Mucosa of descending colon (tissue), 3 donors: ENCODE results near the gene ATPAF2. TPM values are rescaled to one million over a fixed set of nuclear protein-coding genes. Genes with fewer than 3 reads are reported as not detected.

ENCODE experiments used
- ATAC-seq: fragments of 200-7000 bp; cut with Tn5 transposase; one replicate; pipeline ENCODE4 v1.9.1; 2020; ENCODE audit warnings: mild to moderate bottlenecking, moderate library complexity
- DNase-seq, 3 donors: peaks; one replicate each; pipeline ENCODE4 v3.0.0-alpha.2; 2020
- H3K36me3 ChIP-seq: fragments of 200-600 bp; one replicate; pipeline ENCODE4 v1.8.0; 2021; ENCODE audit warnings: low read depth, mild to moderate bottlenecking
- H3K4me1 ChIP-seq: fragments of 200-600 bp; one replicate; pipeline ENCODE4 v1.8.0; 2021; ENCODE audit warnings: low read depth, mild to moderate bottlenecking
- H3K4me3 ChIP-seq: fragments of 200-600 bp; one replicate; pipeline ENCODE4 v1.8.0; 2021; ENCODE audit warnings: mild to moderate bottlenecking
- H3K9me3 ChIP-seq: fragments of 200-600 bp; one replicate; pipeline ENCODE4 v1.8.0; 2021; ENCODE audit warnings: mild to moderate bottlenecking
- intact Hi-C, 2 donors: fragments of 100-400 bp; cut with DNase I in 1 of 2; cut with micrococcal nuclease in 1 of 2; formaldehyde crosslinking; loops; one replicate each; pipeline versions ENCODE4 v1.11.0 to v1.11.1; 2022; cut with DNase I, micrococcal nuclease
- total RNA-seq, 3 donors: library from RNA; stranded (reverse); fragmentation: NEBNext Ultra II Directional in 2 of 3; extraction: Animal tissue kit (Norgen Biotek cat#: 25700) in 2 of 3; gene quantifications; one replicate each; pipeline versions ENCODE4 v1.2.1 to v1.2.4, GENCODE V29; 2021 to 2023
- TF ChIP-seq, protein P1 (sequence below): fragments of 200-600 bp; IDR thresholded peaks from one replicate; pipeline ENCODE4 v1.8.0; 2022; ENCODE audit warnings: antibody characterized with exemption, mild to moderate bottlenecking
- donor health status: DM: no; HTN: no; CAD: no; lungs with moderate emphysema.
- donor health status: DM: no; HTN: no; CAD: no.
- donor health status: DM: no; HTN: yes; CAD: no.

The ATPAF2 gene
- total RNA-seq, 3 donors from 2014 or later, result 26.0 to 33.9 (median 27.2) TPM

- H3K9me3 ChIP-seq, result no peaks in the 10 kb centered on the region
- H3K4me1 ChIP-seq, result no peaks in the 10 kb centered on the region
- H3K4me3 ChIP-seq, result no peak overlapping the region
- no peak for ATAC-seq
- DNase-seq, result no peak
- intact Hi-C loops, result loop anchor here in 1 of 2 donors (10.0 kb wide), 1 partner anchor 141 kb away; no protein-coding TSS in a partner anchor
- no peaks in the 10 kb centered on the region for H3K36me3 ChIP-seq
- TF ChIP-seq, protein P1, sequence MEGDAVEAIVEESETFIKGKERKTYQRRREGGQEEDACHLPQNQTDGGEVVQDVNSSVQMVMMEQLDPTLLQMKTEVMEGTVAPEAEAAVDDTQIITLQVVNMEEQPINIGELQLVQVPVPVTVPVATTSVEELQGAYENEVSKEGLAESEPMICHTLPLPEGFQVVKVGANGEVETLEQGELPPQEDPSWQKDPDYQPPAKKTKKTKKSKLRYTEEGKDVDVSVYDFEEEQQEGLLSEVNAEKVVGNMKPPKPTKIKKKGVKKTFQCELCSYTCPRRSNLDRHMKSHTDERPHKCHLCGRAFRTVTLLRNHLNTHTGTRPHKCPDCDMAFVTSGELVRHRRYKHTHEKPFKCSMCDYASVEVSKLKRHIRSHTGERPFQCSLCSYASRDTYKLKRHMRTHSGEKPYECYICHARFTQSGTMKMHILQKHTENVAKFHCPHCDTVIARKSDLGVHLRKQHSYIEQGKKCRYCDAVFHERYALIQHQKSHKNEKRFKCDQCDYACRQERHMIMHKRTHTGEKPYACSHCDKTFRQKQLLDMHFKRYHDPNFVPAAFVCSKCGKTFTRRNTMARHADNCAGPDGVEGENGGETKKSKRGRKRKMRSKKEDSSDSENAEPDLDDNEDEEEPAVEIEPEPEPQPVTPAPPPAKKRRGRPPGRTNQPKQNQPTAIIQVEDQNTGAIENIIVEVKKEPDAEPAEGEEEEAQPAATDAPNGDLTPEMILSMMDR, result no peak
Observed at GRCh38 chr17:18025241-18025944, 13.6 kb downstream of the ATPAF2 start.

- intact Hi-C loops, result loop anchor here in 1 of 2 donors (10.0 kb wide), 1 partner anchor 137 kb away; no protein-coding TSS in a partner anchor
- TF ChIP-seq, protein P1, result no peak
- no peak for DNase-seq
- Histone ChIP-seq H3K4me3 (no peak overlapping the region), H3K36me3 (no peaks in the 10 kb centered on the region), H3K9me3 (no peaks in the 10 kb centered on the region), H3K4me1 (no peaks in the 10 kb centered on the region)
- no peak for ATAC-seq
Observed at GRCh38 chr17:18021372-18021771, 17.6 kb downstream of the ATPAF2 start.

GRCh38 chr17:18020971-18021370 lies 18.0 kb downstream of the ATPAF2 start:
- TF ChIP-seq, protein P1, result no peak

GRCh38 chr17:18019838-18020154 lies 19.2 kb downstream of the ATPAF2 start:
- intact Hi-C loops, result loop anchor here in 1 of 2 donors (10.0 kb wide), 1 partner anchor 135 kb away; no protein-coding TSS in a partner anchor
- H3K4me1 ChIP-seq, result no peaks in the 10 kb centered on the region
- ATAC-seq, result no peak
- H3K36me3 ChIP-seq, result no peaks in the 10 kb centered on the region
- TF ChIP-seq, protein P1, result no peak
- H3K9me3 ChIP-seq, result no peaks in the 10 kb centered on the region
- no peak for DNase-seq
- H3K4me3 ChIP-seq, result no peak overlapping the region

More at GRCh38 chr17:18020971-18021370, 18.0 kb downstream of the ATPAF2 start:
- Histone ChIP-seq H3K4me1 (no peaks in the 10 kb centered on the region), H3K36me3 (no peaks in the 10 kb centered on the region), H3K4me3 (no peak overlapping the region), H3K9me3 (no peaks in the 10 kb centered on the region)
- no peak for DNase-seq
- intact Hi-C loops, result loop anchor here in 1 of 2 donors (10.0 kb wide), 1 partner anchor 136 kb away; no protein-coding TSS in a partner anchor
- no peak for ATAC-seq

GRCh38 chr17:18018411-18018921 lies 20.5 kb downstream of the ATPAF2 start:
- H3K4me1 ChIP-seq, result no peaks in the 10 kb centered on the region
- TF ChIP-seq, protein P1, result no peak
- no peaks in the 10 kb centered on the region for H3K9me3 ChIP-seq
- intact Hi-C loops, result no loop called here
- ATAC-seq (no peak), DNase-seq (no peak)
- H3K36me3 ChIP-seq, result no peaks in the 10 kb centered on the region
- H3K4me3 ChIP-seq, result no peak overlapping the region
